ENCODE results near the gene KPNA3.

The KPNA3 gene

GRCh38 chr13:49653478-49653877, 139.0 kb downstream of the KPNA3 start:
- no peaks in the 10 kb centered on the region for H3K79me2 ChIP-seq (ENCODE audit: insufficient read depth, low read length)
- H3K4me3 ChIP-seq (ENCODE audit: low read length, poor library complexity, severe bottlenecking), result no peak overlapping the region
- H4K20me1 ChIP-seq (ENCODE audit: insufficient read depth, low read length, poor library complexity, severe bottlenecking), result no peaks in the 10 kb centered on the region
- no peak overlapping the region for H3K4me2 ChIP-seq (ENCODE audit: low read depth, low read length, poor library complexity, severe bottlenecking)
- H3K27me3 ChIP-seq (ENCODE audit: insufficient read depth, low read length, poor library complexity, severe bottlenecking), result no peaks in the 10 kb centered on the region
- TF ChIP-seq, protein P1, sequence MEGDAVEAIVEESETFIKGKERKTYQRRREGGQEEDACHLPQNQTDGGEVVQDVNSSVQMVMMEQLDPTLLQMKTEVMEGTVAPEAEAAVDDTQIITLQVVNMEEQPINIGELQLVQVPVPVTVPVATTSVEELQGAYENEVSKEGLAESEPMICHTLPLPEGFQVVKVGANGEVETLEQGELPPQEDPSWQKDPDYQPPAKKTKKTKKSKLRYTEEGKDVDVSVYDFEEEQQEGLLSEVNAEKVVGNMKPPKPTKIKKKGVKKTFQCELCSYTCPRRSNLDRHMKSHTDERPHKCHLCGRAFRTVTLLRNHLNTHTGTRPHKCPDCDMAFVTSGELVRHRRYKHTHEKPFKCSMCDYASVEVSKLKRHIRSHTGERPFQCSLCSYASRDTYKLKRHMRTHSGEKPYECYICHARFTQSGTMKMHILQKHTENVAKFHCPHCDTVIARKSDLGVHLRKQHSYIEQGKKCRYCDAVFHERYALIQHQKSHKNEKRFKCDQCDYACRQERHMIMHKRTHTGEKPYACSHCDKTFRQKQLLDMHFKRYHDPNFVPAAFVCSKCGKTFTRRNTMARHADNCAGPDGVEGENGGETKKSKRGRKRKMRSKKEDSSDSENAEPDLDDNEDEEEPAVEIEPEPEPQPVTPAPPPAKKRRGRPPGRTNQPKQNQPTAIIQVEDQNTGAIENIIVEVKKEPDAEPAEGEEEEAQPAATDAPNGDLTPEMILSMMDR (conservative IDR thresholded peaks at IDR 0.05; ENCODE audit: low read length), result no peak
- no peak for TF ChIP-seq EZH2phosphoT487 (IDR thresholded peaks at IDR 0.05; ENCODE audit: borderline replicate concordance)
- H3K36me3 ChIP-seq (ENCODE audit: insufficient read depth, low read length), result no peaks in the 10 kb centered on the region
- no peaks in the 10 kb centered on the region for H3K9me3 ChIP-seq (ENCODE audit: insufficient read depth, low read depth, low read length)
- H3F3A ChIP-seq (ENCODE audit: low read depth), result no peaks in the 10 kb centered on the region
- no peaks in the 10 kb centered on the region for H3K9me2 ChIP-seq (replicated peaks; ENCODE audit: low read depth, low read length)
- no peaks in the 10 kb centered on the region for H3K4me1 ChIP-seq (ENCODE audit: insufficient read depth, low read length, poor library complexity, severe bottlenecking)
- H2AFZ ChIP-seq (ENCODE audit: low read length), result no peak overlapping the region
- H3K9ac ChIP-seq (ENCODE audit: low read depth, low read length, poor library complexity, severe bottlenecking), result no peak overlapping the region

DNA sequence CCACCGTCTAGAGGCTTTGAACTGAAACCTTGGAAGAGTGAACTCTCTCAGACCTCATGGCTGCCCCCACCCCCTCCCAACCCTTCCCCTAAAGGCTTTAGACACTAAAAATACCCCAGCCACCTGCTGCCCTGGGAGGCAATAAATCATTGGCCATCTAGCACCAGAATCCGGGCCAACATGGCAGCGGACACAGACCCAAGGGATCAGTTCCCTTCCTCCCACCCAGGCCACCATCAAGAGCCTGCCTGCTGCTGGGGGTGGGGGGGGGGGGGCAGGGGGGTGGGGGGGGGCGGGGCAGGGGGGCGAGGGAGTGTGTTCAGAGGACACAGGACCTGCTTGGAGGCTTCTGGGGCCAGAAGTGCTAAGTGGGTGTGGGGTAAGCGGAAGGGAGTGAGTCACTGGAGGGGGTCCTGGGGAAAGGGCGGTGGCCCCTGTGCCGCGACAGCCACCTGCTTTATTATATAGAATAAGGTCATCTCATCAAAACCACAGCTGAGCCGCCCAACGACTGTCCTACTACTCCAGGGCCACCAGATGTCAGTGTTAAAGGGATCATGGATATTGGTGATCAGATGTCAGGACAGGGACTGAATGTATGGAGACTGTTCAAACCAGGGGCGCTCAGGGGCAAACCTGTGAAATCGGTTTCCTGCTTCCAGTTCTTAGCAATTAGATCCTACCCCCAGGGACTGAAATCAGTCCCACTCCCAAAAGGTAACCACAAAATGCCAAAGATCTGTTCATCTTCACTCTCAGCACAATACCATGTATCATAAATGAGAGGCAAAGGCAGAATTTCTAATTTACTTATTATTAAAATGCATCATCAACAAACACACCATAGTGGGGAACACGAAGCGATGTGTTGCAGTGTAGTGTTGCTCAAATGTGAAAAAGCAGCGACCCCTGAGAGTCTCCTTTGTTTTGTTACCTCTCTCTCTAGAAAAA, 139.9 kb downstream of the KPNA3 start:
- H3K79me2 ChIP-seq (ENCODE audit: insufficient read depth, low read length), result no peaks in the 10 kb centered on the region
- no peak overlapping the region for H3K4me2 ChIP-seq (ENCODE audit: low read depth, low read length, poor library complexity, severe bottlenecking)
- no peak overlapping the region for H2AFZ ChIP-seq (ENCODE audit: low read length)
- no peaks in the 10 kb centered on the region for H3K4me1 ChIP-seq (ENCODE audit: insufficient read depth, low read length, poor library complexity, severe bottlenecking)
- no peaks in the 10 kb centered on the region for H3K27me3 ChIP-seq (ENCODE audit: insufficient read depth, low read length, poor library complexity, severe bottlenecking)
- no peaks in the 10 kb centered on the region for H3K9me3 ChIP-seq (ENCODE audit: insufficient read depth, low read depth, low read length)
- no peaks in the 10 kb centered on the region for H3K9me2 ChIP-seq (replicated peaks; ENCODE audit: low read depth, low read length)
- no peak overlapping the region for H3K4me3 ChIP-seq (ENCODE audit: low read length, poor library complexity, severe bottlenecking)
- TF ChIP-seq, protein P1 (conservative IDR thresholded peaks at IDR 0.05; ENCODE audit: low read length), result peak; percentile 59
- no peak for TF ChIP-seq EZH2phosphoT487 (IDR thresholded peaks at IDR 0.05; ENCODE audit: borderline replicate concordance)
- H3K36me3 ChIP-seq (ENCODE audit: insufficient read depth, low read length), result no peaks in the 10 kb centered on the region
- no peaks in the 10 kb centered on the region for H4K20me1 ChIP-seq (ENCODE audit: insufficient read depth, low read length, poor library complexity, severe bottlenecking)
- no peaks in the 10 kb centered on the region for H3F3A ChIP-seq (ENCODE audit: low read depth)
- no peak overlapping the region for H3K9ac ChIP-seq (ENCODE audit: low read depth, low read length, poor library complexity, severe bottlenecking)

- Histone ChIP-seq H3K9ac (ENCODE audit: low read depth, low read length, poor library complexity, severe bottlenecking) (no peak overlapping the region), H3K4me1 (ENCODE audit: insufficient read depth, low read length, poor library complexity, severe bottlenecking) (no peaks in the 10 kb centered on the region), H3K4me2 (ENCODE audit: low read depth, low read length, poor library complexity, severe bottlenecking) (no peak overlapping the region), H3K9me2 (replicated peaks; ENCODE audit: low read depth, low read length) (no peaks in the 10 kb centered on the region), H4K20me1 (ENCODE audit: insufficient read depth, low read length, poor library complexity, severe bottlenecking) (no peaks in the 10 kb centered on the region), H3K36me3 (ENCODE audit: insufficient read depth, low read length) (no peaks in the 10 kb centered on the region), H3K79me2 (ENCODE audit: insufficient read depth, low read length) (no peaks in the 10 kb centered on the region), H3F3A (ENCODE audit: low read depth) (no peaks in the 10 kb centered on the region), H3K4me3 (ENCODE audit: low read length, poor library complexity, severe bottlenecking) (no peak overlapping the region), H3K9me3 (ENCODE audit: insufficient read depth, low read depth, low read length) (no peaks in the 10 kb centered on the region), H2AFZ (ENCODE audit: low read length) (no peak overlapping the region), H3K27me3 (ENCODE audit: insufficient read depth, low read length, poor library complexity, severe bottlenecking) (no peaks in the 10 kb centered on the region)
- no peak for TF ChIP-seq EZH2phosphoT487 (IDR thresholded peaks at IDR 0.05; ENCODE audit: borderline replicate concordance)
- TF ChIP-seq, protein P1 (conservative IDR thresholded peaks at IDR 0.05; ENCODE audit: low read length), result no peak
Observed at GRCh38 chr13:49651570-49652354, 140.7 kb downstream of the KPNA3 start.

All from Loucy (cell line).